ENCODE results near the gene MID1IP1.

GRCh38 chrX:38754102-38754790 lies 47.0 kb upstream of the MID1IP1 start:
- no peak for TF ChIP-seq POLR2A (IDR thresholded peaks at IDR 0.05; ENCODE audit: low read depth, low read length)
- no peak for TF ChIP-seq TAF1 (IDR thresholded peaks at IDR 0.05; ENCODE audit: low read depth, low read length)

Measured in GM12891 (cell line).